Glutamatergic neuron (in vitro differentiated cells): ENCODE measurements around the gene NKIRAS1. TPM values are rescaled to one million over a fixed set of nuclear protein-coding genes. Genes with fewer than 3 reads are reported as not detected.

Experiments used
- DNase-seq: peaks from one replicate; pipeline ENCODE4 v3.0.0; 2022
- H3K27ac Mint-ChIP-seq: one replicate; pipeline ENCODE4 v1.8.0; 2020; ENCODE audit warnings: mild to moderate bottlenecking, mixed read lengths, inconsistent platforms; ENCODE audit not compliant: unreplicated experiment
- H3K27me3 Mint-ChIP-seq: one replicate; pipeline ENCODE4 v1.8.0; 2020; ENCODE audit warnings: mild to moderate bottlenecking, moderate library complexity, mixed read lengths, inconsistent platforms; ENCODE audit not compliant: unreplicated experiment
- H3K36me3 Mint-ChIP-seq: one replicate; pipeline ENCODE4 v1.8.0; 2020; ENCODE audit warnings: mild to moderate bottlenecking, mixed read lengths, inconsistent platforms; ENCODE audit not compliant: unreplicated experiment
- H3K4me1 Mint-ChIP-seq: one replicate; pipeline ENCODE4 v1.8.0; 2020; ENCODE audit warnings: mild to moderate bottlenecking, low read depth, mixed read lengths, inconsistent platforms; ENCODE audit not compliant: unreplicated experiment
- H3K4me3 Mint-ChIP-seq: one replicate; pipeline ENCODE4 v1.8.0; 2020; ENCODE audit warnings: mild to moderate bottlenecking, mixed read lengths, inconsistent platforms; ENCODE audit not compliant: unreplicated experiment
- H3K9me3 Mint-ChIP-seq: one replicate; pipeline ENCODE4 v1.8.0; 2020; ENCODE audit warnings: mild to moderate bottlenecking, moderate library complexity, mixed read lengths, inconsistent platforms; ENCODE audit not compliant: unreplicated experiment
- CTCF ChIP-seq: fragments of 200-600 bp; sonication (generic); IDR thresholded peaks from one replicate; pipeline ENCODE4 v1.5.0; 2021; ENCODE audit not compliant: partially characterized antibody, unreplicated experiment
- total RNA-seq: library from RNA; stranded (reverse); fragmentation: NEBNext Ultra II Directional; extraction: Animal tissue kit (Norgen Biotek cat#: 25700); gene quantifications from one replicate; pipeline ENCODE4 v1.2.1, GENCODE V29; 2021; ENCODE audit not compliant: unreplicated experiment

NKIRAS1 gene
- total RNA-seq, 1 donor from 2014 or later: 12.6 TPM

- TF ChIP-seq CTCF: no peak
- peaks cover 8% of the 10 kb centered on the region for H3K4me1 Mint-ChIP-seq
- H3K36me3 Mint-ChIP-seq: no peaks in the 10 kb centered on the region
- H3K27ac Mint-ChIP-seq: no peak overlapping the region
- peaks cover 12% of the 10 kb centered on the region for H3K27me3 Mint-ChIP-seq
- no peak overlapping the region for H3K4me3 Mint-ChIP-seq
- peaks cover 15% of the 10 kb centered on the region for H3K9me3 Mint-ChIP-seq
- DNase-seq: no peak
Measured at GRCh38 chr3:23942546-23942945, 25.8 kb upstream of the NKIRAS1 start.

DNA sequence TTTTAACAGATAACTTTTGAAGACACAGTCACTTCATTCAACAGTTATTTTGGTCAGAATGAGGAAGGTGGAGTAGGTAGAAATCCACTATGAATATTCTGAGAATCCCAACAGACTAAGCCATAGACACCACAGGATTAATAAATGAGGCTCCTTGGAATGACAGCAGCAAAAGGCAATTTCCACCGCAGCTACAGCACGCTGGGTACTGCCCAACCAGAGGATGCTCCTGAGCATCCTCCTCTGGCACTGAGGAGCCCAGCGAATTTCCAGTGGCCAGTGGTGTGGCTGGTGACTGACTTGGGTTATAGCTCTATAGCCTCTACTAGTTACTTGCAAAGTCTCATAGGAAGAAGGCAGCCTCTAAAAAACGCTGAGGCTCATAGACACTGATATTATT, 24.6 kb upstream of the NKIRAS1 start:
- peaks cover 5% of the 10 kb centered on the region for H3K4me1 Mint-ChIP-seq
- H3K9me3 Mint-ChIP-seq: peaks cover 14% of the 10 kb centered on the region
- H3K27me3 Mint-ChIP-seq: peaks cover 8% of the 10 kb centered on the region
- no peak overlapping the region for H3K27ac Mint-ChIP-seq
- H3K4me3 Mint-ChIP-seq: no peak overlapping the region
- no peak for TF ChIP-seq CTCF
- H3K36me3 Mint-ChIP-seq: no peaks in the 10 kb centered on the region
- no peak for DNase-seq

DNA sequence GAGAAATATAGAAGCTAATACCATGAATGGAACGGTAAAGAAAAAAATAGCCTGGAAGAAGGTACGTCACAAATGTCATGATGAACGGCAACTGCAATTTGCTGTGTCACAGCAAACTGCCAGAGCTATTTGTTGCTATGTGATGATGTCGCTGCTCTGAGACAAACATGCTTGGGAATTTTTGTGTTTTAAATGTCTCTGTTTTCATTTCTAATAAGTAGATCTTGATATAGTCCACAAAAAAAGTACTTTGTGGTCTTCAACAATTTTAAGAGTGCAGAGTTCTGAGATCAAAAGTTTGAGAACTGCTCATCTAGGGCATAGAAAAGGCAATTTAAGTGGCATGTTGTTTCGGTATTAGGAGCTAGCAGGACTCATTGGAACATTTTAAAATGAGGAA, 24.0 kb upstream of the NKIRAS1 start:
- no peak overlapping the region for H3K4me3 Mint-ChIP-seq

GRCh38 chr3:23938688-23939087, 21.9 kb upstream of the NKIRAS1 start:
- H3K4me3 Mint-ChIP-seq: no peak overlapping the region
- H3K36me3 Mint-ChIP-seq: no peaks in the 10 kb centered on the region
- TF ChIP-seq CTCF: no peak
- DNase-seq: no peak
- peaks cover 2% of the 10 kb centered on the region for H3K27me3 Mint-ChIP-seq
- no peak overlapping the region for H3K27ac Mint-ChIP-seq
- H3K4me1 Mint-ChIP-seq: no peaks in the 10 kb centered on the region
- H3K9me3 Mint-ChIP-seq: peaks cover 7% of the 10 kb centered on the region

More for the DNA sequence above, 24.0 kb upstream of the NKIRAS1 start:
- Mint-ChIP-seq H3K4me1 (peaks cover 5% of the 10 kb centered on the region), H3K27ac (no peak overlapping the region), H3K27me3 (peaks cover 6% of the 10 kb centered on the region), H3K36me3 (no peaks in the 10 kb centered on the region), H3K9me3 (peaks cover 13% of the 10 kb centered on the region)
- no peak for DNase-seq
- no peak for TF ChIP-seq CTCF

- H3K27me3 Mint-ChIP-seq: no peaks in the 10 kb centered on the region
- no peak overlapping the region for H3K27ac Mint-ChIP-seq
- no peaks in the 10 kb centered on the region for H3K4me1 Mint-ChIP-seq
- no peak for TF ChIP-seq CTCF
- no peaks in the 10 kb centered on the region for H3K36me3 Mint-ChIP-seq
- DNase-seq: no peak
- no peak overlapping the region for H3K4me3 Mint-ChIP-seq
- peaks cover 2% of the 10 kb centered on the region for H3K9me3 Mint-ChIP-seq
Measured at GRCh38 chr3:23937296-23937695, 20.5 kb upstream of the NKIRAS1 start.
